SK-N-MC (cell line): ENCODE results near the gene ZMPSTE24.

Experiments used
- EZH2 ChIP-seq: fragments of 200-600 bp; sonication (generic); IDR thresholded peaks from one replicate; pipeline ENCODE4 v1.6.1; 2017; ENCODE audit warnings: antibody characterized with exemption
- POLR2AphosphoS5 ChIP-seq: IDR thresholded peaks from 2 replicates; pipeline ENCODE4 v1.6.1; 2012; ENCODE audit warnings: mild to moderate bottlenecking, low read depth, low read length, borderline replicate concordance

DNA sequence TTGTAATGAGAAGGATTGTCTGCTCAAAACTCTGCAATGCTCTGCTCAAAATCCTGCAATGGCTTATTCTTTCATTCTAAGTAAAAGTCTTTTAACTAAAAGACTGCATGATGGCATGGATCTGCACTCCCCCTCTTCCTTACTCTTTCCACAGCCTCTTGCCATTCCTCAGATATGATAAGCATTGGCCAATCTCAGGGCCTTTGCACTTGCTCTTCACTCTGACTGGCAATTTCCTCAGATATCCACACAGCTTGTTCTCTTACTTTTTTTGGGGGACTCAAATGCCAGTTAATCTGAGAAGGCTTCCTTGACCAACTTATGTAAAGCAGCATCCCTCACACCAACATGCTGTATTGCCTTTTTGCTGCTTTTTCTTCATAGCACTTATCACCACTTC lies 2.8 kb upstream of the ZMPSTE24 start:
- TF ChIP-seq EZH2 (no peak), POLR2AphosphoS5 (no peak)
